GM12878 (cell line): ENCODE results near the gene RNU6-9. TPM values are rescaled to one million over a fixed set of nuclear protein-coding genes. Genes with fewer than 3 reads are reported as not detected.
A peak's percentile ranks its signal among the peaks of the same experiment; 100 is the strongest.

ENCODE experiments used
- CBX5 ChIP-seq: sonication (generic); IDR thresholded peaks from 2 replicates; pipeline ENCODE4 v1.6.1; 2016; ENCODE audit warnings: low read depth, moderate library complexity, mild to moderate bottlenecking, inconsistent platforms
- CREB1 ChIP-seq: IDR thresholded peaks from 2 replicates; pipeline ENCODE4 v1.6.1; 2012; ENCODE audit warnings: low read depth, mild to moderate bottlenecking, inconsistent platforms
- CTCF ChIP-seq, 3 experiments: IDR thresholded peaks in 2 of 3; conservative IDR thresholded peaks in 1 of 3; 2 replicates each; pipeline ENCODE4 v1.5.1; 2011; ENCODE audit warnings: low read depth in 3 of 3, low read length in 3 of 3, mild to moderate bottlenecking in 3 of 3, control low read depth in 2 of 3, moderate library complexity in 2 of 3, inconsistent platforms in 1 of 3, mixed read lengths in 1 of 3; ENCODE audit not compliant: control insufficient read depth in 2 of 3, insufficient read depth in 1 of 3; ENCODE audit errors: extremely low read depth in 1 of 3
- DPF2 ChIP-seq: fragments of 450-650 bp; IDR thresholded peaks from 2 replicates; pipeline ENCODE4 v1.6.1; 2017; ENCODE audit warnings: mild to moderate bottlenecking
- ESRRA ChIP-seq: IDR thresholded peaks from 2 replicates; pipeline ENCODE4 v1.6.1; 2012; ENCODE audit warnings: mild to moderate bottlenecking, low read length, improper control_type of control experiment
- GABPA ChIP-seq: IDR thresholded peaks from 2 replicates; pipeline ENCODE4 v1.6.1; 2014; ENCODE audit warnings: antibody characterized with exemption, low read depth, mild to moderate bottlenecking, inconsistent platforms
- GATAD2B ChIP-seq: fragments of 450-650 bp; conservative IDR thresholded peaks from 2 replicates; pipeline ENCODE4 v1.6.1; 2017; ENCODE audit warnings: low read depth, mild to moderate bottlenecking, moderate library complexity
- HDGF ChIP-seq: fragments of 450-650 bp; IDR thresholded peaks from 2 replicates; pipeline ENCODE4 v1.6.1; 2016; ENCODE audit warnings: antibody characterized with exemption
- MAX ChIP-seq: IDR thresholded peaks from 2 replicates; pipeline ENCODE4 v1.6.1; 2012; ENCODE audit warnings: low read depth, low read length, improper control_type of control experiment
- NFXL1 ChIP-seq: fragments of 450-650 bp; IDR thresholded peaks from 2 replicates; pipeline ENCODE4 v1.6.1; 2017; ENCODE audit warnings: antibody characterized with exemption, mild to moderate bottlenecking, borderline replicate concordance
- NR2C2 ChIP-seq: IDR thresholded peaks from 2 replicates; pipeline ENCODE4 v1.6.1; 2011; ENCODE audit warnings: borderline replicate concordance, low read depth; ENCODE audit not compliant: control insufficient read depth, insufficient read length
- NR2F1 ChIP-seq: fragments of 450-650 bp; conservative IDR thresholded peaks from 2 replicates; pipeline ENCODE4 v1.6.1; 2017; ENCODE audit warnings: mild to moderate bottlenecking
- PAX8 ChIP-seq: fragments of 450-650 bp; IDR thresholded peaks from 2 replicates; pipeline ENCODE4 v1.6.1; 2017; ENCODE audit warnings: mild to moderate bottlenecking, moderate library complexity
- STAT1 ChIP-seq: fragments of 450-650 bp; conservative IDR thresholded peaks from 2 replicates; pipeline ENCODE4 v1.6.1; 2014; ENCODE audit warnings: antibody characterized with exemption, mild to moderate bottlenecking
- ZBED1 ChIP-seq: IDR thresholded peaks from 2 replicates; pipeline ENCODE4 v1.6.1; 2016; ENCODE audit warnings: borderline replicate concordance
- ZNF24 ChIP-seq: fragments of 450-650 bp; IDR thresholded peaks from 2 replicates; pipeline ENCODE4 v1.6.1; 2017; ENCODE audit warnings: antibody characterized with exemption, mild to moderate bottlenecking
- ZNF274 ChIP-seq: IDR thresholded peaks from one replicate; pipeline ENCODE4 v1.8.0; 2011; ENCODE audit not compliant: insufficient read length, insufficient read depth
- ZNF687 ChIP-seq: fragments of 450-650 bp; IDR thresholded peaks from 2 replicates; pipeline ENCODE4 v1.6.1; 2017; ENCODE audit warnings: mild to moderate bottlenecking, moderate library complexity
- polyA plus RNA-seq, 11 experiments: library from polyadenylated mRNA; depleted of rRNA in 4 of 11; unstranded in 6 of 11; stranded (reverse) in 5 of 11; fragments of >200 nt; fragmentation: Nextera tagmentation in 4 of 11; fragmentation: Illumina TruSeq in 1 of 11; extraction: Ambion mirVana in 4 of 11; extraction: Trizol in 1 of 11; gene quantifications; 1 replicate in 1 of 11; 2 replicates in 10 of 11; pipeline versions ENCODE4 v1.2.1 to v1.2.3, GENCODE V29; 2011 to 2016; ENCODE audit warnings: inconsistent platforms in 2 of 11, missing spikeins in 2 of 11, low read depth in 1 of 11
- total RNA-seq, 4 experiments: library from RNA; depleted of rRNA in 3 of 4; stranded (reverse); fragments of >200 nt in 3 of 4; fragmentation: Illumina TruSeq in 1 of 4; extraction: Trizol in 1 of 4; gene quantifications; 2 replicates each; pipeline versions ENCODE4 v1.2.1 to v1.2.3, GENCODE V29; 2013 to 2021
- TF ChIP-seq, protein P1 (sequence below): fragments of 450-650 bp; IDR thresholded peaks from 2 replicates; pipeline ENCODE4 v1.6.1; 2017; ENCODE audit warnings: mild to moderate bottlenecking
- TF ChIP-seq, protein P2 (sequence below): IDR thresholded peaks from 2 replicates; pipeline ENCODE4 v1.6.1; 2011; ENCODE audit warnings: low read depth, mild to moderate bottlenecking, low read length, moderate library complexity, borderline replicate concordance; ENCODE audit errors: extremely low read depth

The RNU6-9 gene
- total and polyA plus RNA-seq, 10 of the 15 experiments (the other 5 are each of a cell fraction or from before 2014, with no cell fraction given): not detected

- no peak for TF ChIP-seq CTCF (IDR thresholded peaks at IDR 0.05 in 2 of 3, conservative IDR thresholded peaks at IDR 0.05 in 1 of 3; ENCODE audit: control insufficient read depth in 2 of 3, extremely low read depth in 1 of 3, insufficient read depth in 1 of 3, low read depth in 3 of 3, low read length in 3 of 3)
- TF ChIP-seq ZBED1: no peak
- peak; percentile 98 for TF ChIP-seq ZNF24
- TF ChIP-seq GABPA: no peak
- TF ChIP-seq ESRRA: peak; percentile 44; the same call in 1 of the 2 replicates
- no peak for TF ChIP-seq ZNF274
- 0 out of 2 replicates have a peak, but pooled peaks have one; percentile 57 for TF ChIP-seq MAX
- peak; percentile 44; the same call in 1 of the 2 replicates for TF ChIP-seq GATAD2B
- no peak for TF ChIP-seq PAX8
- TF ChIP-seq NR2F1: 0 out of 2 replicates have a peak, but pooled peaks have one; percentile 37
- TF ChIP-seq, protein P1, sequence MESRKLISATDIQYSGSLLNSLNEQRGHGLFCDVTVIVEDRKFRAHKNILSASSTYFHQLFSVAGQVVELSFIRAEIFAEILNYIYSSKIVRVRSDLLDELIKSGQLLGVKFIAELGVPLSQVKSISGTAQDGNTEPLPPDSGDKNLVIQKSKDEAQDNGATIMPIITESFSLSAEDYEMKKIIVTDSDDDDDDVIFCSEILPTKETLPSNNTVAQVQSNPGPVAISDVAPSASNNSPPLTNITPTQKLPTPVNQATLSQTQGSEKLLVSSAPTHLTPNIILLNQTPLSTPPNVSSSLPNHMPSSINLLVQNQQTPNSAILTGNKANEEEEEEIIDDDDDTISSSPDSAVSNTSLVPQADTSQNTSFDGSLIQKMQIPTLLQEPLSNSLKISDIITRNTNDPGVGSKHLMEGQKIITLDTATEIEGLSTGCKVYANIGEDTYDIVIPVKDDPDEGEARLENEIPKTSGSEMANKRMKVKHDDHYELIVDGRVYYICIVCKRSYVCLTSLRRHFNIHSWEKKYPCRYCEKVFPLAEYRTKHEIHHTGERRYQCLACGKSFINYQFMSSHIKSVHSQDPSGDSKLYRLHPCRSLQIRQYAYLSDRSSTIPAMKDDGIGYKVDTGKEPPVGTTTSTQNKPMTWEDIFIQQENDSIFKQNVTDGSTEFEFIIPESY: no peak
- TF ChIP-seq HDGF: no peak
- TF ChIP-seq CREB1: peak; percentile 30; the same call in 1 of the 2 replicates
- TF ChIP-seq NFXL1: no peak
- TF ChIP-seq NR2C2: no peak
- TF ChIP-seq STAT1: peak; percentile 82
- no peak for TF ChIP-seq CBX5
- TF ChIP-seq DPF2: peak; percentile 43; the same call in 1 of the 2 replicates
- 0 out of 2 replicates have a peak, but pooled peaks have one; percentile 69 for TF ChIP-seq ZNF687
- TF ChIP-seq, protein P2, sequence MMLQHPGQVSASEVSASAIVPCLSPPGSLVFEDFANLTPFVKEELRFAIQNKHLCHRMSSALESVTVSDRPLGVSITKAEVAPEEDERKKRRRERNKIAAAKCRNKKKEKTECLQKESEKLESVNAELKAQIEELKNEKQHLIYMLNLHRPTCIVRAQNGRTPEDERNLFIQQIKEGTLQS: no peak
These were observed at the start of gene RNU6-9, which contains the start of gene MED16 (continued) for GRCh38 chr19:892894-893689.
